GM03348 (cell line): ENCODE data around the gene ADAD1.
A peak's percentile ranks its signal among the peaks of the same experiment; 100 is the strongest.
"Not testable (repeated sequence)": the region's sequence is repeated elsewhere in the genome, so short reads cannot be mapped to it uniquely, and the experiment has no call there.

Source experiments
- DNase-seq: peaks from one replicate; pipeline ENCODE4 v3.0.0; 2012; ENCODE audit warnings: low spot score

ADAD1 gene

DNA sequence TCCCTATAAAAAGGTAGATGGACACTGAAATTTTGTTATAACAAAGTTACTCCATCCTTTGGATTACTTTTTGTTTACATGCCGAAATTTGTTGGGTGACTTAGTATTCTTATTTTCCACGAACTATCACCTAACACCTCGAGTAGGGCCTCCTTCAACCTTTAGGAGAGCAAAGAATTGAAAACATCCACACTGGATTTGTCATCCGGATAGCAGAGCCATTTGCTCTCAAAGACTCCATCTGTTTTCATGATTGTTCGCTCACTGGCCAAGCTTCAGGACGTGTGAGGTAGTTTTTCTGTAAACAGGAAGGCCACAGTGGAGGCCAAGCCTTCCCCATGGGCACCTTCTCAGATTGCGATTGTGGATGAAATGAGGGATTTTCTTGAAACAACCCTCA, at the start of gene ADAD1:
TSS of gene ADAD1 (plus strand) at position 301 of the 400 bp plus-strand sequence. CDS start 1,059 bp downstream, outside the sequence.
- DNase-seq: no peak

DNA sequence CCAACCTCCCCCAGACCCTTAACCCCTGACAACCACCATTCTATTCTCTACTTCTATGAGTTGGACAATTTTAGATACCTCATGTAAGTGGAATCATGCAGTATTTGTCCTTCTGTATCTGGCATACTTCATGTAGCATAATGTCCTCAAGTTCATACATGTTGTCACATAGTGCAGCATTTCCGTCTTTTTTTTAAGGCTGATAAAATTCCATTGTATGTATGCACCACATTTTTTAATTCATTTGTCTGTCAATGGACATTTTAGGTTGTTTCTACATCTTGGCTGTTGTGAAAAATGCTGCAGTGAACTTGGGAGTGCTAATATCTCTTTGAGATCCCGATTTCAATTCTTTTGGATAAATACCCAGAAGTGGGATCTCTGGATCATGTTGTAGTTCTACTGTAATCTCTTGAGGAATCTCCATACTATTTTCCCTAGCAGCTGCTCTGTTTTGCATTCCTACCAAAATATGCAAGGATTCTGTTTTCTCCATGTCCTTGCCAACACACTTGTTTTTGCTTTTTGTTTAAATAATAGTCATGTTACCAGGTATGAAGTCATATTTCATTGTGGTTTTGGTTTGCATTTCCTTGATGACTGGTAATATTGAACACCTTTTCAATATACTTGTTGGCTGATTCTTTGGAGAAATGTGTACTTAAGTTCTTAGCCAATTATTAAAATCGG, 48.8 kb upstream of the ADAD1 start:
- DNase-seq: peak; percentile 21

DNA sequence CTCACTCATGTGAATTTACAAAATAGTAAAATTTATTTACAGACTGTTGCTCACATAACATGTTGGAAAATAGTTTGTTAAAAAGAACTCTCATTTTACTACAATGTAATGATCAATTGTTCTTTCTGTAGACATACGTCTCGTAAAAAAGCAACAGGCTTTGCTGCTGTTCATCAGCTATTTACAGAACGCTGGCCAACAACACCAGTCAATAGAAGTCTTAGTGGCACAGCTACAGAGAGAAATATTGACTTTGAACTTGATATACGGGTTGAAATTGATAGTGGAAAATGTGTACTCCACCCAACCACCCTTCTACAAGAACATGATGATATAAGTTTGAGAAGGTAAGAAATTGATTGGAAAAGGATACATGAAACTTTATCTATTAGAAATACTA, 47.6 kb upstream of the ADAD1 start:
- DNase-seq: no peak

DNA sequence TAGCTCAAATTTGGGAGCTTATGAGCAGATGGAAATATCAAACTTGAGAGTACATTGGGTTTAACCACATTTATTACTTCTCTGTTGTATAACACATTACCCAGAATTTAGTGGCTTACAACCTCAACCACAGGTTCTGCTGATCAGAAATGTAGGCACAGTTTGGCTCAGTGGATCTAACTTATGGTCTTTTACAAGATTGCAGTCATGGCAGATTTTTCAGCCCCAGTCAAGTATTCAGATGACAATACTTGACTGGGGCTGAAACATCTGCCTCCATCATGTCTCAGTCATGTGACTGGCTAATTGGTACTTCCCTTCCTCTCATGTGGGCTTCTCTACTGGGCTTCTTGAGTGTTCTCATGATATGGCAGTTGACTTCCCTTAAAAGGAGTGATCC, 44.0 kb upstream of the ADAD1 start:
- no peak for DNase-seq

DNA sequence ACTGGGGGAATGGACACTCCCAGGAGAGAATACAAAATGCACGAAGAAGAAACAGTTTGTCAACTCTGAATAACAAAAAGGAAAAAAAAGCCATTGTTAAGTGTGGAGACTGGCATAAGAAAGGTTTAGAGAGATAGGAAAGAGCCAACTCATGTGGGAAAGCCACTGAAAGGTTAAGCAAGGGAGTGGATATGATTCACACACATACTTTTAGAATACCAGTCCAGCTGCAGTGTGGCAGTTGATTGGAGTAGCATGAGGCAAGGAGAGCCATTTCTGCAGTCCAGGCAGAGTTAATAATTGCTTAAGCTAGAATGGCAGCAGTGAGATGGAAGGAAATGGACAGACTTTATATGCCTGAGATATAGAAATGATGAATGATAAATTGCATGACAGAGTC, 36.9 kb upstream of the ADAD1 start:
- DNase-seq: peak; percentile 69

DNA sequence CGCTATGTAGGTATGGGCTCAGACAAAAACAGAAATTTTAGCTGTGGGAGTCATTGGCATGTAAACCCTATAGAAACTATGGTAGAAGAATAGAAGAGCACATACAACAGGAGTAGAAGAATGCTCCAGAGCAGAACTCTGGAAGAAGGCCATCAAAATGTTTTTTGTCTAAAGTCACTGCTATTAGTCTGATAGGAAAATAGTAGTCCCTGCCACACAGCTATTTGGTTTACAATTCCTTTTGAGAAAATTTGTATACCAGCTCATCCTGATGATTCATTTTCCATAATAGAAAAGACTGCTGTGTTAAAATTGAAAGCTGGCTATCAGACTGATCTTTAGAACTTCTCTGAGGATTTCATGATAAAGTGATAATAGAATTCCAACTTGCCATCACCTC, 32.8 kb upstream of the ADAD1 start:
- DNase-seq: peak; percentile 8

DNA sequence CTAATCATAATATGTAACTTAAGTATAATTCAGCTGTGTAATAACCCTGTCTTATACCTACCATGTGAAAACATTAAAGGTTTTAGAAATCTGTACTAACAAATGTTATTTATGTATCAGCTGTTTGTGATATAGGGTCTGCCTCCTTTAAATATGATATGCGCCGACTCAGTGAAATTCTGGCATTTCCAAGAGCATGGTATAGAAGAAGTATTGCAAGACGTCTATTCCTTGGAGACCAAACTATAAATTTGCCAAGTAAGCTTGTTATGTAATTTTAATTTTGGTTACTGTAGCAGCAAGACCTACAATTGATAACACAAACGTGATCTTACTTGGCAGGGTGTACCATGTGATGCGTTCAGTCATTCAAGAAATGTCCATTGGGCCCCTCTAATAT, 32.3 kb upstream of the ADAD1 start:
- DNase-seq: no peak

DNA sequence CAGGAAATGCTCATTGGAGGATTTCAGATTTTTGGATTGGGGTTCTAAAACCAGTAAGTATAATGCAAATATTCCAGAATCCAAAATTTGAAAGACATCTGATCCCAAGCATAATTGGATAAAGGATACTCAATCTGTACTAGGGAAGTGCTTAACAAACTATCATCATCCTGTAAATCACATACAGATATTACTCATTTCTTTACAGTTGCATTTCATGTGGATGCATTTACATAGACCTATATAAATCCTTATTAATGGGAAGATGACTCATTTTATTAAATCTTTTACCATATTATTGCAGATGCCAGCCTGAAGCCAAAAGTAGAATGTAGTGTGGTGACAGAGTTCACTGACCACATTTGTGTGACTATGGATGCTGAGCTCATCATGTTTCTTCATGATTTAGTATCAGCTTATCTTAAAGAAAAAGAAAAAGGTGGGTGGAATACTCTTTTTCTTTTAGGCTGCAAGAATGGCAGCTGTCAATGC, 22.4 kb upstream of the ADAD1 start:
- no peak for DNase-seq

DNA sequence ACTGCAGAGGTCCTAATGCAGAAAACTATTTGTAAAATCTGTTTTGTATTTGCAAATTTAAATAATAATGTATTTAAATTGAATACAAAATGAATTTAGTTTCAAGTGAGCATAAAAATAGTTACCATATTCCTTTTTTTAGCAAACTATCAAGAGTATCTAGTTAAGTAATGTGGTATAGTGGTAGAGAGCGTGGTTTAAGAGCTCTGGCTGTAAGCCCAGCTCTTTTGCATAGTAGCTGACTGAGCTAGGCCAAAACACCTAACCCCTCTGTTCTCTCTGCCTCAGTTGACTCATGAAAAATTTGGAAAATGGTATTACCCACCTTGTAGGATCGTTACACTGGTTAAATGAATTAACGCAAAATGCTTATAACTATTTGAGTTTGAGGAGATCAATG, 18.1 kb upstream of the ADAD1 start:
- no peak for DNase-seq

DNA sequence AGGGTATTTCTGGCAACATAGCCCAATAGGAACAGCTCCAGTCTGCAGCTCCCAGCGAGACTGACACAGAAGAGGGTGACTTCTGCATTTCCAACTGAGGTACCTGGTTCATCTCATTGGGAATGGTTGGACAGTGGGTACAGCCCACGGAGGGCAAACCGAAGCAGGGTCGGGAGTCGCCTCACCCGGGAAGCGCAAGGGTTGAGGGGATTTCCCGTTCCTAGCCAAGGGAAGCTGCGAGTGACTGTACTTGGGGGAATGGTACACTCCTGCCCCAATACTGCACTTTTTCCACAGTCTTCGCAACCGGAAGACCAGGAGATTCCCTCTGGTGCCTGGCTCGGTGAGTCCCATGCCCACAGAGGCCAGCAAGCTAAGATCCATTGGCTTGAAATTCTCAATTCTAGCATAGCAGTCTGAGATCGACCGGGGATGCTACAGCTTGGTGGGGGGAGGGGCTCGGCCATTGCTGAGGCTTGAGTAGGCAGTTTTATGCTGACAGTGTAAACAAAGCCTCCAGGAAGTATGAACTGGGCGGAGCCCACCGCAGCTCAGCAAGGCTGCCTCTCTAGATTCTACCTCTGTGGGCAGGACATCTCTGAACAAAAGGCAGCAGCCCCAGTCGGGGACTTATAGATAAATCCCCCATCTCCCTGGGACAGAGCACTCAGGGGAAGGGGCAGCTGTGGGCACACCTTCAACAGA, 14.0 kb upstream of the ADAD1 start:
- DNase-seq: no peak

DNA sequence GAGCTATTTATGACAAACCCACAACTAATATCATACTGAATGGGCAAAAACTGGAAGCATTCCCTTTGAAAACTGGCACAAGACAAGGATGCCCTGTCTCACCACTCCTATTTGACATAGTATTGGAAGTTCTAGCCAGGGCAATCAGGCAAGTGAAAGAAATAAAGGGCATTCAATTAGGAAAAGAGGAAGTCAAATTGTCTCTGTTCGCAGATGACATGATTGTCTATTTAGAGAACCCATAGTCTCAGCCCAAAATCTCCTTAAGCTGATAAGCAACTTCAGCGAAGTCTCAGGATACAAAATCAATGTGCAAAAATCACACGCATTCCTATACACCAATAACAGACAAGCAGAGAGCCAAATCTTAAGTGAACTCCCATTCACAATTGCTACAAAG, 10.0 kb upstream of the ADAD1 start:
- DNase-seq: not testable (repeated sequence)

DNA sequence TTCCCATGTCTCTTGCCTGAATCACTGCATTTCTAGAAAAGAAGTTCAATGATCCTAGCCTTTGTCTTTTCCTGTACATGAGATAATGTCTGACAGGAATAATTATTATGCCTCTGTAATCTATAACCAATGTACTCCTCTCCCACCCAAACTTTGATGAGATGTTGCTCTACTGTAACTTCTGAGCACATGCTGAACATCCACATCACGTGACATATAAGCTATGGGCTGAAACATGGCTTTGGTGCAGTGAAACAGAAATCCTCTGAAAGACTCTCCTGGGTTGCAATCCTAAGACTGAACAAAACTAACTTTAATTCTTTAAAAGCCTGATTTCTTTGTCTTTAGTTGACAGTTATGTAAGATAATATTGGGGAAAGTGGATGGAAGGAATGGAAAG, 1.5 kb upstream of the ADAD1 start:
- DNase-seq: no peak

DNA sequence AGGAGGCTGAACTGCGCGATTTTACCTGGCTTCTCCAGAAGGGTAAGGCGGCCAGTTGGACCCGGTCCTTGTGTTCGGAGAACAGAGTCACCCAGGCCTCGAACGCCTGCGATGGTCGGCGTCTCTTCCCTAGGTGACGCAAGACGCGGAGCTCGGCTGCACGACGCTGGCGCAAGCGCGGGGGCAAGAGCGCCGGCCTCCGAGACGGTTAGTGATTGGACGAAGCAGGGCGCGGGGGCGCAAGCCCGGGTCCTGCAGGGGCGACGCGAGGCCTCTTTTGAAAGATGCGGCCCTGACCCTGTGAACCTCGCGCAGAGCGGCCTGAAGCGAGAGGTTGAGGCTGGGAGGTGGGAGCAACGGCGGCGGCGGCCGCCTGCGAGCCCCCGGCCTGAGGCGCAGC, 428 bp downstream of the ADAD1 start:
- no peak for DNase-seq

DNA sequence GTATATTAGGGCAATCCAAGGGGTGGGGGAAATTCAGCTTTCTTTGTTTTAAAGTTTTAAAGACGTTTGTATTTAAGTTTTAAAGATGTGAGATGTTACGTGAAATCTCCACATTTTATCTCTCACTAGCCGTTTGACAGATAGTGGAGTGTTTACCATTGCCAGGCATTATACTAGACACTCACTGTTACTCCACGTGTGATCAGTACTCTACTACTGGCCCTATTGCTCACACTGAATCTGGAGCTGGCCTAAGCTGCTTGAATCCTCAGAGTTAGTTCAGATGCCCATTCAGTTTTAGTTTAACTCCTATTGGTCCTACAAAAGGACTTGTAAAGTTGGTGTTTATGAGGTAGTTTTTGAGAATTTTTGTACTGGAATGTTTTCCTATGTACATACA, 4.5 kb downstream of the ADAD1 start:
- no peak for DNase-seq

DNA sequence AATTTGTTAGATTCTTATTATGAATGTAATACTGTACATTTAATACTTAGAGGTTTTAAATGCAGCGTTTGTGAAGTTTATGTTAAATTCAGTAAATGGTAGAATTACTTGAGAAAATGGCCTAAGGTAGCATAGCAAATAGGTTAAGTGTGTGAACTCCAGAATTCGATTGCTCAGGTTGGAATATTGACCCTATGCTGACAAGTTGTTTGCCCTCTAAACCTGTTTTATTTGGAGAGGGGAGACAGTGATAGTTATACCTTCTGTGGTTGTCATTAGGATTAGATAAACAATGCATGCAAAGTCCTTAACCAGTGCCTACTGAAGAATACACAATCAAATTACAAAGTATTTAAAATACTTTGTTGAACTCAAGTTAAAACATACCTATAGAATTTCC, 5.4 kb downstream of the ADAD1 start:
- DNase-seq: no peak

DNA sequence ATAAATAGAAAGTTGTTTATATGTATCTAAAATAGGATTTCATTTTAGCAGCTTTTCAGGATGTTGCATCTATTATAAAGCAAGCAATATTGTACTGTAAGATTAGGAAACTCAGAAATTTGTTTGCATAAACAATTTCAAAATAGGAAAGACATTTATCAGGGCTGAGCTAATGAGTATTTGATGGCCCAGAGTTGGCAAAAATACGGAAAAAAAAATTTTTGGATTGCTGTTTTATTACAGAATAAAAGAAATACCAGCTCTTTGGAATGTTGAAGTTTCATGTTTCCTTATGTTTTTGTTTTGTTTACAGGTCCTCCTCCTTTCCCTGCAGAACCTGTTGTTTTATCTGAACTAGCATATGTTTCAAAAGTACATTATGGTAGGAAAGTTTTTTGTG, 14.5 kb downstream of the ADAD1 start:
- no peak for DNase-seq

DNA sequence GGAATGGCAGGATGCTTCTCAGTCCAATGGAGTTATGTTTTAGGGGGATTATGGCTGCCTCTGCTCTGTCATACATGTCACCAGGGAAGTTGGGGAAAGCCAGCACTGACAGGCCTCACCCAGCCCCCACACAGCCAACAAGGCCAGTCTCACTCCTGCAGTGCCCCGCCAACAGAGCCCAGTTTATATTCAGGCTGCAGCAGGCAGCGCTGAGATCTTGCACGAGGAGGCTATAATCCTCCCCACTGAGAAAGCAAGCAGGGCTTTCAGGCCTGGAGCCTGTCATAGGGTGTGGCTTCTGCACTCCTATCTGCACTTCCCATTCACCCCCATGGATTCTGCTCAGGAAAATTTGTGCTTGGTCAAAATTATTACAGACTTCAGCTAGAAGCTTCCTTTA, 25.1 kb downstream of the ADAD1 start:
- no peak for DNase-seq

DNA sequence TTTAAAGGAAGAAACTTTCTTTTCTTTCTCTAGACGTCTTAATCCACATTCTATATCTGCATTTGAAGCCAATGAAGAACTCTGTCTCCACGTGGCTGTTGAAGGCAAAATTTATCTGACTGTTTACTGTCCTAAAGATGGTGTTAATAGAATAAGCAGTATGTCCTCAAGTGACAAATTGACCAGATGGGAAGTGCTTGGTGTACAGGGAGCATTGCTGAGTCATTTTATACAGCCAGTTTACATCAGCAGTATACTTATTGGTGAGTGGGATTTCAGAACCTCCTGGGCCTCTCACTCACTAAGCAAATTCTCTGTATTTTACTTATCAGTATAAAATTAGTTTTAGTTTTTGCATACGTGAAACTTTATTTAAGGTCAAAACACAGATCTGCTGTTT, 33.7 kb downstream of the ADAD1 start:
- DNase-seq: no peak

DNA sequence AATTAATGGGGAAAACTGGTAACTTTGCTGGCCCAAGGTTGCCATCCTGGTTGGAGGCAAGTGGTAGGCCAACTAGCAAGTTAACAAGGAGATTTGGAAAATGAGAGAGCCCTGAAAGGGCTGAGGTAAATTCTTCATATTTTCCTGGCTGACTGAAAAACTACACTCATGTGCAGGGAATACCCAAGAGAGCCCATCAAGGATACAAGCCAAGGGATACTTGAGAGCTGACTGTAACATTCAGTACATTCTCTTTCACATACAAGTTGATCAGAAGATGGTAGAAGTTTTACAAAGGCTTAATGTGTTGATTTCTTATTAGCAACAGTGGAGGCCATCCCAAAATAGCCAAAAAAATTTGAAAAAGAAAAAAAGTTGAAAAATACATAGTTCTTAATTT, 44.4 kb downstream of the ADAD1 start:
- DNase-seq: peak; percentile 8

DNA sequence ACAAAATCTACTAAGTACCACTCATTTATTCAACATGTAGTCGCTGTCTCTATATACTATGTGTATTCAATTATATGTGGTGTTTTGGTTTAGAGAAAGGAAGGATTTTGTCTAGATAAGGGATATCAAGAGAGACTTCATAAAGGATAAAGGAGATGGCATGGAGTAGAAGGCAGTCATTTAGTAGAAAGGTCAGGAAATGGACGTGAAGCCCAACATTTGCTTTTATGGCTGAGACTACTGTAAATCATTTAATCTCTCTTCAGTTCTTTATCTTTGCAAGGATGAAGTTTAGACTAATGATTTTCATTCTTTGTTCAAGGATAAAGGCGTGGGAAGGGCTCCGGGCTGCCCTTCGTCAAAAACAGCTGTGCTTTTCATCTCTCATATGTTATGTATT, 52.5 kb downstream of the ADAD1 start:
- DNase-seq: no peak

DNA sequence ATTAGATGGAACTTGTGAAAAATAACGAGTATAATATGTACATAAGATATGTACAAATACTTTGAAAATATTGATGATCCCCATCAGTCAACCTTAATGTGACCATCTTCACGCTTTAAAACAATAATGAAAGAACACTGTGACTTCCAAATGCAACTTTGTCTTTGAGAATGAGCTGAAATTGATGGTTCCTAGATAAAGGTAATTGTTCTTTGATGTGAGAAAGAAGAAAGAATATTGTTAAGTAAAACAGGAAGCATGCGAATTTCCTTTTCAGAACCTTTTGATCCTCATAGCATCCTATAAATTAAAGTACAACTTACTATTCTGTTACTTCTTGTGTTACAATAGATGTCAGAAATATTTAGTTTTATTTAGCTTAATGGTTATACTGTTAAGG, 55.5 kb downstream of the ADAD1 start:
- no peak for DNase-seq

DNA sequence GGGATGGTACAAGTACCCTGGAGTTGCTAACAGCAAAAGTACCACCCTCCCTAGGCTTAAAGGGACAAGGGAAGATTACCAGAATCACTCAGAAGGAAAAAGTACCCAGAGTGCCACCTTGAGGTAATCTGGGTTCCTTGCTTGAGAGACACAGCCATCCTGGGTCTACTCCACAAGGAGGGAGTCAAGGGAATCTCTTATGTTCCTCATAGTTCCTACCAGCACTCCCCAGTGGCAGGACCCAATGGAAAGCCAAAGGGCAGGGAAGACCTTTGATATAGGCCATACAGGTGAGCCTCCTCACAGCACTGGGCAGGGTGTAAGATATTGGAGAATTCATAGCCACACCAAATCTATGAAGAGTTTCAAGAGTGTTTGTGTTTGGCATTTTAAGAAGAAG, 72.0 kb downstream of the ADAD1 start:
- no peak for DNase-seq

DNA sequence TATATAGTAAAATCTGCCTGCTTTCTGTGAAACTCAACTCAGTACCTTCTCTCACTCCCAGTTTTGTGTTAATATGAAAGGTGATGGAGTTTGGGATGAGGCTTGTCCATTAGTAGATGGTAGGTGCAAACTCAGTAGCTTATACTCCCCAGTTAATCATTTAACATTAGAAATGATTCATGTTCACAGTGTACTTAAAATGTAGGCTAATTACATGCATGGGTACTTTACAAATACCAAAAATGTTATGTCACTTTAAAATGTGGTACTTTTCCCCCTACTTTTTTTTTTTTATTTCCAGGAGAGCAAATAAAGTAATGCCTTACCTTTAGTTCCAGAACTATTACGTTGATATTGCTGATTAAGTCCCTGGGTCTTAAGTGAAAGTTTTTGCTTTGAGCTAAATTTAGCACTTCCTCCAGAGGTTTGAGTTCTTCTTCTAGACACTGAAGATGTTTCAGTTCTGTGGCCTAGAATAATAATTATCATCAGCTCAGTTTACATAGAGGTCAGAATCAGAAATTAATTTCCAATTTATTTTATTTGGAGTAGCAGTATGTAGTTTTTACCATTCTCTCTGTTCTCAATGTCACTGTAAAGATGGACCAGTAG, 74.7 kb downstream of the ADAD1 start:
- DNase-seq: no peak
